ENCODE measurements around the gene ST6GAL1.
"Not testable (repeated sequence)": the region's sequence is repeated elsewhere in the genome, so short reads cannot be mapped to it uniquely, and the experiment has no call there.

Gene ST6GAL1

DNA sequence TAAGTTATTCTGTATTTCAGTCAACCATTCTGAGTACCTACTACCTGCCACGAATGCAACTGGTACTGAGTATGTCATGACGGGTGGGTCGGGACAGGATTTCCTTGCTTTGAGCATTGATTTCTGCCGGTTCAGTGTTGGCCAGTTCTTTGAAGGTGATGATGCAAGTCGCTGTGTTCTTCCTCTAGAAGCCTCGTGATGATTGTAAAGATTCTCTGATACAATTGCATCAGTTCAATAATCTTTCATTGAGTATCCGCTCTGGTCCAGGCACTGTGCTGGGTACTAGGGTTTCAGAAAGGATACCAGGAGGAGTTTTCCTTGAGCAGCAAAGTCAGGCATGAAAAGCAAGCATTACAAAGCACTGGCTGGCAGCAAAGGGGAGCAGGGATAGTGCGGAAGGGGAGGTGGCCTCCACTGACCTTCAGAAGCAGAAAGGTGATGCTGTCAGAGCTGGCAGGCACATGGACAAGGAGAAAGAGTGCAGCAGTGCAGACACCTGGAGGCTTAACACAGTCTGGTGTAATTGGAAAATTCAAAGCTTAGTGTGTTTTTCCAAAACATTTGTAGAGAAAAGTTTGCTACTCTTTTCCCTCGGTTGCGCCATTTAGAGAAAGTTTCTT is 108.9 kb downstream of the ST6GAL1 start:
- DNase-seq (ENCODE audit: extremely low spot score, insufficient read length, low read depth) (no peak), FAIRE-seq (no peak)

DNA sequence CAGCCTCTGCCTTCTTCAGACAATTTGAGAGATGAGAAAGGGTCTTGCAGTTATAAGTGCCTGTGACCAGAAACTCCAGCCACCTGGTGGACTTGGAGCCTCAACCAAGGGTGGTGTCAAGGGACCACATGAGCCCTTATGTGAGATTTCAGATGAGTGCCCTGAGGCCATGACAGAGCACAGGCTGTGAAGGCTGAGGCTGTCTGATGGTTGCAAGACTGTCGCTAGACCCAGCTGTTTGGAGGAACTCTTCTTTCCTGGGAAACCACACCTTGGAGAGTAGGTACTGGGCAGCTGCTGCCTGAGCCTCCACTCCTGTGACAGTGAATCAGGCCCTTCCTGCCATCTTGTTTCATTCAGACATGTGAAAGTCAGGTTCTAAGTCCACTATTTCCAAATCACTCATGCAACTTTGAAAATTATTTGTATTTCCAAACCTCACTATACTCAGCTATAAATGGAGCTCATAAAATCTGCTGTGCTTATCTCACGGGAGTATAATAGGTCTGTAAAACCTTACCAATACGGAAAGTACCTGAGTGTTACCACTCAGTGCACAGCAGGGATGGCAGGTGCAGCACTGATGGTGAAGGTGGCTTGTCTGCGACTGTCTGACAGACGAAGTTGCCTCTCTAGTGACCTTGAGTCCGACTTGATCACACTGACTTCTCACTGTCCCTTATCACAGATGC is 109.5 kb downstream of the ST6GAL1 start:
- FAIRE-seq, result peak; percentile 9
- no peak for DNase-seq (ENCODE audit: extremely low spot score, insufficient read length, low read depth)

- DNase-seq (ENCODE audit: extremely low spot score, insufficient read length, low read depth), result no peak
- FAIRE-seq, result no peak
Measured at GRCh38 chr3:187040516-187041361, 110.4 kb downstream of the ST6GAL1 start.

GRCh38 chr3:187041362-187042307 is 111.3 kb downstream of the ST6GAL1 start:
- FAIRE-seq, result peak; percentile 80
- no peak for DNase-seq (ENCODE audit: extremely low spot score, insufficient read length, low read depth)

- FAIRE-seq, result no peak
- DNase-seq (ENCODE audit: extremely low spot score, insufficient read length, low read depth), result no peak
Measured at GRCh38 chr3:187042346-187042745, 112.0 kb downstream of the ST6GAL1 start.

DNA sequence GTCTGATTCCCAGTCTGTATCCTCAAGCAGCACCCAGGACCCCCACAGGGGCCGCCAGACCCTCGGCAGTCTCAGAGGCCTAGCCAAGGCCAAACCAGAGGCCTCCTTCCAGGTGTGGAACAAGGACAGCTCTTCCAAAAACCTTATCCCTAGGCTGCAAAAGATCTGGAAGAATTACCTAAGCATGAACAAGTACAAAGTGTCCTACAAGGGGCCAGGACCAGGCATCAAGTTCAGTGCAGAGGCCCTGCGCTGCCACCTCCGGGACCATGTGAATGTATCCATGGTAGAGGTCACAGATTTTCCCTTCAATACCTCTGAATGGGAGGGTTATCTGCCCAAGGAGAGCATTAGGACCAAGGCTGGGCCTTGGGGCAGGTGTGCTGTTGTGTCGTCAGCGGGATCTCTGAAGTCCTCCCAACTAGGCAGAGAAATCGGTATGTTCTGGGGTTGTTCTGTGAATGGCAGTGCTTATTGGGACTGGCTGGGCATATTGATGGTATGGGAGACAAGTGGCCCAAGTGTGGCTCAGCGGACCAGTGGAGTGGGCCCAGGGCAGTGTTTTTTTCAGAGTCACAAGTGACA is 112.6 kb downstream of the ST6GAL1 start:
- no peak for FAIRE-seq

GRCh38 chr3:187044206-187044605 is 113.9 kb downstream of the ST6GAL1 start:
- no peak for DNase-seq (ENCODE audit: extremely low spot score, insufficient read length, low read depth)
- FAIRE-seq, result peak; percentile 80

More for the DNA sequence above, 112.6 kb downstream of the ST6GAL1 start:
- DNase-seq (ENCODE audit: extremely low spot score, insufficient read length, low read depth), result no peak

- DNase-seq (ENCODE audit: extremely low spot score, insufficient read length, low read depth), result no peak
- no peak for FAIRE-seq
Measured at GRCh38 chr3:187044867-187045552, 114.7 kb downstream of the ST6GAL1 start.

DNA sequence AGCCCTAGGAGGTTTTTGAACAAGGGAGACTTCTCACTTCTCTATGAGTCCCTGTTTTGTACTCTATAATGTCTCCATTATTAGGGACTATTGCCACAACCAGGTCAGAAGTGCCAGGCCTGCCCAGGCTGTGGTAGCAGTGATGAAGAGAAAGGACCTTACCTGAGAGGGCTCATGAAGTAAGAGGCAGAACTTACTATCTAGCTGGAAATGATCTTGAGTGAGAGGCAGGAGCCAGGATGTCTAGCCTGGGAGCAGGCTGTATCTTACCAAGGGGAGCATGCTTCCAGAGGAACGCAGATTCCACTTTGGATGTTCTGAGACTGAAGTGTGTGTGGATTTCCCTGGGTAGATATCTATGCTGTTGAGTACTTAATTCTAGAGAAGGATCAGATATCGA is 115.7 kb downstream of the ST6GAL1 start:
- DNase-seq (ENCODE audit: extremely low spot score, insufficient read length, low read depth), result no peak
- no peak for FAIRE-seq

- FAIRE-seq (no peak), DNase-seq (ENCODE audit: extremely low spot score, insufficient read length, low read depth) (no peak)
Measured at GRCh38 chr3:187049462-187050101, 119.3 kb downstream of the ST6GAL1 start.

DNA sequence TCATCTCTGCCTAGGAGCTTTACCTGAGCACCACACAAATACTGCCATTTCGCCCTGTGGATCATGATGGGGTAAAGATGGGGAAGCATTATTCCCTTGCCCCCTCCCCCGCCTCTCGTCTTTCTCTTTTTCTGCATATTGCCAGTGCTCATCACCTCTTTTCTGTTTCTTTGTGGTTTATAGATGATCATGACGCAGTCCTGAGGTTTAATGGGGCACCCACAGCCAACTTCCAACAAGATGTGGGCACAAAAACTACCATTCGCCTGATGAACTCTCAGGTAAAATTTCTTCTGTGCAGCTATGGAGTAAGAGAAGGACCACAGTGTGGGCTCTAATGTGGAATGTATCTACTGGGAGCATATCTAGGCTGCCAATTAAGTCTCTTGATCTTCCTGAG is 120.7 kb downstream of the ST6GAL1 start:
- DNase-seq (ENCODE audit: extremely low spot score, insufficient read length, low read depth) (no peak), FAIRE-seq (no peak)

GRCh38 chr3:187051724-187052366 is 121.5 kb downstream of the ST6GAL1 start:
- no peak for DNase-seq (ENCODE audit: extremely low spot score, insufficient read length, low read depth)
- no peak for FAIRE-seq

GRCh38 chr3:187052427-187052826 is 122.1 kb downstream of the ST6GAL1 start:
- not testable (repeated sequence) for FAIRE-seq; DNase-seq (ENCODE audit: extremely low spot score, insufficient read length, low read depth)

DNA sequence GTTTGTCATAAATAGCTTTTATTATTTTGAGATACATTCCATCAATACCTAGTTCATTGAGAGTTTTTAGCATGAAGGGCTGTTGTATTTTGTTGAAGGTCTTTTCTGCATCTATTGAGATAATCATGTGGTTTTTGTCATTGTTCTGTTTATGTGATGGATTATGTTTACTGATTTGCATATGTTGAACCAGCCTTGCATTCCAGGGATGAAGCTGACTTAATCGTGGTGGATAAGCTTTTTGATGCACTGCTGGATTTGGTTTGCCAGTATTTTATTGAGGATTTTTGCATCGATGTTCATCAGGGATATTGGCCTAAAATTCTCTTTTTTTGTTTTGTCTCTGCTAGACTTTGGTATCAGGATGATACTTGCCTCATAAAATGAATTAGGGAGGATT is 124.1 kb downstream of the ST6GAL1 start:
- not testable (repeated sequence) for DNase-seq (ENCODE audit: extremely low spot score, insufficient read length, low read depth); FAIRE-seq

GRCh38 chr3:187057803-187058202 is 127.5 kb downstream of the ST6GAL1 start:
- not testable (repeated sequence) for DNase-seq (ENCODE audit: extremely low spot score, insufficient read length, low read depth); FAIRE-seq

- DNase-seq (ENCODE audit: extremely low spot score, insufficient read length, low read depth) (no peak), FAIRE-seq (no peak)
Measured at GRCh38 chr3:187061748-187062147, 131.4 kb downstream of the ST6GAL1 start.

DNA sequence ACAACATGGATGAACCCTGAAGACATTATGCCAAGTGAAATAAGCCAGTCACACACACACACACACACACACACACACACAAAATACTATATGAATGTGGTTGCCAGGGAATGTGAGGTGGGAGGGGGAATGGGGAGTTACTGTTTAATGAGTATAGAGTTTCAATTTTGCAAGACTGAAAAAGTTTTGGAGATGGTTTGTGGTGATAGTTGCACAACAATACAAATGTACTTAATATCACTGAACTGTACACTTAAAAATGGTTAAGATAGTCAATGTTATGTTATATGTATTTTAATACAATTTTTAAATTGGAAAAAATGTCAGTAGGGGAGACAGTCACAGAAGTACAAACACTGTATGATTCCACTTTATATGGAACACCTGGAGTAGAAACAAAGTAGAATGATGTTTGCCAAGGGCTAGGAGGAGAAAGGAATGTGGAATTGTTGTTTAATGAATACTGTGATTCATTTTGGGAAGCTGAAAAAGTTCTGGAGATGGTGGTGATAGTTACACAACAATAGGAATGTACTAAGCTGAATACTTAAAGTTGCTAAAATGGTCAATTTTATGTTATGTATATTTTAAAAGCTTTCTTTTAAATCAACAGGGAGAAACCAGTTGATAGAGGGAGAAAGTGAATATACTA is 132.3 kb downstream of the ST6GAL1 start:
- DNase-seq (ENCODE audit: extremely low spot score, insufficient read length, low read depth) (no peak), FAIRE-seq (no peak)

Measured in GM18507 (cell line).